Measurements from ENCODE around the gene TNRC6A. TPM values are rescaled to one million over a fixed set of nuclear protein-coding genes. Genes with fewer than 3 reads are reported as not detected.

TNRC6A gene
- total and polyA plus RNA-seq, 9 of the 15 experiments (the other 6 are each of a cell fraction or from before 2014, with no cell fraction given), result 3.4 to 32.1 (median 26.6) TPM

DNA sequence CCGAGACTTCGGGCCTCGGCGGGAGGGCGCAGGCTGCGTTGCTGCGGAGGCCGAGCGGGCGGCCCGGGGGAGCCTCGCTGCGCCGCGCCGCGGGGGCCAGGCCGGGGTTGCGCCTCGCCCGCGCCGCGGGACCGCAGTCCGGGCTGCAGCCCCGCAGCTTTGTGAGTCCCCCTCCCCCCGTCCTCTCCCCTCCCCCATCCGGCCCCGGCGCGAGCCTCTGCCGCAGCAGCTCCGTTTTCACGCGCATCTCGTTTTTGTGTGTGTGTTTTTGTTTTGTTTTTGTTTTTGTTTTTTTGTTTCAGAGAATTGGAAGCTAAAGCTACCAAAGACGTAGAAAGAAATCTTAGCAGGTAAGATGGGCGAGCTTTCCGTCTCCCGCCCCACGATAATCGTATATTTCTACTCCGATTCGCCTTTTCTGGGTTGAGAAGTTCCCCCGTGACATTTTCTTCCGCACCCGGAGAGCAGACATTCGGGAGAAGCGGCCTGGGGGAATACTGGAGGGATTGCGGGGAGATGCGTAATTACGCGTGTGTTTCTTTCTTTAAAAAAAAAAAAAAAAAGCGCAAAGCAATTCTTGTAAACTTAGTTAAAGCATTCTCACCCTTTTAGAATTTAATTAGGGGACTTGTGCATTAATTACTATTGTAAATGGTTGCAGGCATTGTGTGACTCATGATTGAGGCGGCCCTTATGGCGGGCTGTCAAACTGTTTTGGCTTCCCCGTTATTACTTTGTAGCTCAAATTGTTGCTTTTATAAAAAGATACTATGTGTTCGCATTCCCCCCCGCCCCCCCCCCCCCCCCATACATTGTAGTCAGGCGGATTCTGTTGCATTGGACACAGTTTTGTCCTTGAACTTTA is 732 bp downstream of the TNRC6A start:
- H3K4me1 ChIP-seq (replicated peaks in 1 of 2; ENCODE audit: control insufficient read depth in 2 of 2, insufficient read depth in 2 of 2, low read length in 2 of 2), result peaks cover 0 to 12% of the 10 kb centered on the region in 2 experiments; a peak in 3 of 5 replicates
- BruUV-seq (replicated peaks), result no TSS peak
- peak overlapping the region; percentile 92 for H3K4me3 ChIP-seq
- peaks cover 36% of the 10 kb centered on the region for H3K36me3 ChIP-seq (ENCODE audit: control insufficient read depth, insufficient read depth, low read length)
- no peaks in the 10 kb centered on the region for H3K9me3 ChIP-seq (replicated peaks; ENCODE audit: control insufficient read depth, insufficient read depth, low read depth, low read length)
- ChIA-PET CTCF (ENCODE audit: low intra/inter-chr PET ratio) (interaction anchor here (0.6 kb wide), 1 partner anchor 29 kb away, joined by 4 read pairs; no protein-coding TSS in a partner anchor), POLR2A (interaction anchor here (0.6 to 1.7 kb wide), 9 partner anchors 9 to 215 kb away, joined by 3 to 5 read pairs (median 3); no protein-coding TSS in a partner anchor)
- DNase-seq (ENCODE audit: extremely low read depth in 1 of 4, low spot score in 3 of 4), result peak; percentile 48 to 76 (median 64)
- in situ Hi-C loops (cut with MboI), result no loop called here
- H3K9me1 ChIP-seq (ENCODE audit: control insufficient read depth, insufficient read depth, low read length), result no peaks in the 10 kb centered on the region
- peak overlapping the region; percentile 72; the same call in 1 of the 2 replicates for H2AFZ ChIP-seq (ENCODE audit: low read depth, low read length)
- H3K79me2 ChIP-seq (ENCODE audit: control insufficient read depth, insufficient read depth, low read length), result peaks cover 59% of the 10 kb centered on the region
- under 1% methylated on average over 49 of the region's 61 CpGs for WGBS (ENCODE audit: insufficient coverage, low coverage, missing lambda C conversion rate)
- intact Hi-C loops (cut with micrococcal nuclease), result no loop called here
- H3K27ac ChIP-seq (ENCODE audit: extremely low read depth, low read depth, low read length), result peak overlapping the region; percentile 89
- H4K20me1 ChIP-seq (replicated peaks; ENCODE audit: control insufficient read depth, insufficient read depth, low read length), result no peaks in the 10 kb centered on the region
- peak; percentile 50; the same call in 2 of the 3 replicates for ATAC-seq
- H3K27me3 ChIP-seq (ENCODE audit: control insufficient read depth in 2 of 2, insufficient read depth in 2 of 2, low read length in 2 of 2), result no peaks in the 10 kb centered on the region
- peak overlapping the region; percentile 71 to 96 for H3K9ac ChIP-seq (ENCODE audit: insufficient read depth in 1 of 2, low read depth in 2 of 2, low read length in 2 of 2)
- H3K4me2 ChIP-seq (ENCODE audit: insufficient read depth, low read length), result peak overlapping the region; percentile 85
- FAIRE-seq, result no peak
- TF ChIP-seq POLR2AphosphoS2 (IDR thresholded peaks at IDR 0.05; ENCODE audit: low read length), result no peak
- no peak for TF ChIP-seq POLR3G (IDR thresholded peaks at IDR 0.05; ENCODE audit: extremely low read depth, insufficient read length, insufficient replicate concordance)
- TF ChIP-seq ZNF41 (CRISPR knock-in tag; conservative IDR thresholded peaks at IDR 0.05), result no peak
- TF ChIP-seq CBFA2T3 (IDR thresholded peaks at IDR 0.05), result no peak
- no peak for TF ChIP-seq GTF2A2 (tag; IDR thresholded peaks at IDR 0.05)
- TF ChIP-seq MEIS2 (IDR thresholded peaks at IDR 0.05; ENCODE audit: partially characterized antibody), result no peak
- TF ChIP-seq HOXB6 (CRISPR knock-in tag; IDR thresholded peaks at IDR 0.05; ENCODE audit: borderline replicate concordance), result no peak
- TF ChIP-seq GATAD2B (IDR thresholded peaks at IDR 0.05; ENCODE audit: borderline replicate concordance), result no peak
- TF ChIP-seq NCOA6 (IDR thresholded peaks at IDR 0.05), result no peak
- peak in 2 of 3 experiments; percentile 3 to 6 for TF ChIP-seq YY1 (IDR thresholded peaks at IDR 0.05; ENCODE audit: borderline replicate concordance in 1 of 3, control insufficient read depth in 1 of 3, extremely low read depth in 1 of 3, insufficient read depth in 3 of 3, insufficient read length in 1 of 3, insufficient replicate concordance in 2 of 3, low read depth in 1 of 3, low read length in 2 of 3)
- no peak for TF ChIP-seq BRD9 (IDR thresholded peaks at IDR 0.05; ENCODE audit: low read depth, partially characterized antibody)
- TF ChIP-seq, protein P1, sequence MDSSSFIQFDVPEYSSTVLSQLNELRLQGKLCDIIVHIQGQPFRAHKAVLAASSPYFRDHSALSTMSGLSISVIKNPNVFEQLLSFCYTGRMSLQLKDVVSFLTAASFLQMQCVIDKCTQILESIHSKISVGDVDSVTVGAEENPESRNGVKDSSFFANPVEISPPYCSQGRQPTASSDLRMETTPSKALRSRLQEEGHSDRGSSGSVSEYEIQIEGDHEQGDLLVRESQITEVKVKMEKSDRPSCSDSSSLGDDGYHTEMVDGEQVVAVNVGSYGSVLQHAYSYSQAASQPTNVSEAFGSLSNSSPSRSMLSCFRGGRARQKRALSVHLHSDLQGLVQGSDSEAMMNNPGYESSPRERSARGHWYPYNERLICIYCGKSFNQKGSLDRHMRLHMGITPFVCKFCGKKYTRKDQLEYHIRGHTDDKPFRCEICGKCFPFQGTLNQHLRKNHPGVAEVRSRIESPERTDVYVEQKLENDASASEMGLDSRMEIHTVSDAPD (CRISPR knock-in tag; IDR thresholded peaks at IDR 0.05), result no peak
- no peak for TF ChIP-seq ZNF668 (CRISPR knock-in tag; IDR thresholded peaks at IDR 0.05)
- no peak for TF ChIP-seq TCFL5 (CRISPR knock-in tag; conservative IDR thresholded peaks at IDR 0.05)
- TF ChIP-seq ZNF134 (CRISPR knock-in tag; conservative IDR thresholded peaks at IDR 0.05), result no peak
- TF ChIP-seq, protein P2, sequence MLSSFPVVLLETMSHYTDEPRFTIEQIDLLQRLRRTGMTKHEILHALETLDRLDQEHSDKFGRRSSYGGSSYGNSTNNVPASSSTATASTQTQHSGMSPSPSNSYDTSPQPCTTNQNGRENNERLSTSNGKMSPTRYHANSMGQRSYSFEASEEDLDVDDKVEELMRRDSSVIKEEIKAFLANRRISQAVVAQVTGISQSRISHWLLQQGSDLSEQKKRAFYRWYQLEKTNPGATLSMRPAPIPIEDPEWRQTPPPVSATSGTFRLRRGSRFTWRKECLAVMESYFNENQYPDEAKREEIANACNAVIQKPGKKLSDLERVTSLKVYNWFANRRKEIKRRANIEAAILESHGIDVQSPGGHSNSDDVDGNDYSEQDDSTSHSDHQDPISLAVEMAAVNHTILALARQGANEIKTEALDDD (IDR thresholded peaks at IDR 0.05), result no peak
- TF ChIP-seq, protein P3, sequence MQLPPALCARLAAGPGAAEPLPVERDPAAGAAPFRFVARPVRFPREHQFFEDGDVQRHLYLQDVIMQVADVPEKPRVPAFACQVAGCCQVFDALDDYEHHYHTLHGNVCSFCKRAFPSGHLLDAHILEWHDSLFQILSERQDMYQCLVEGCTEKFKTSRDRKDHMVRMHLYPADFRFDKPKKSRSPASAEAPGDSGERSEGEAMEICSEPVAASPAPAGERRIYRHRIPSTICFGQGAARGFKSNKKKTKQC (CRISPR knock-in tag; IDR thresholded peaks at IDR 0.05), result no peak
- TF ChIP-seq FIP1L1 (IDR thresholded peaks at IDR 0.05; ENCODE audit: low read depth, low read length, poor library complexity, severe bottlenecking), result no peak
- 0 out of 2 replicates have a peak, but pooled peaks have one; percentile 33 for TF ChIP-seq ADNP (tag; IDR thresholded peaks at IDR 0.05)
- no peak for TF ChIP-seq CTBP1 (IDR thresholded peaks at IDR 0.05; ENCODE audit: borderline replicate concordance)
